Measurements from ENCODE around the gene DUT.

GRCh38 chr15:48371550-48371949 is 40.3 kb downstream of the DUT start:
- TF ChIP-seq EZH2 (IDR thresholded peaks at IDR 0.05; ENCODE audit: insufficient read depth, low read length) (no peak), CTCF (IDR thresholded peaks at IDR 0.05; ENCODE audit: insufficient read depth, low read depth, low read length) (no peak)
